Osteoblast (primary cell): ENCODE results near the gene ZC3H12C. TPM values are rescaled to one million over a fixed set of nuclear protein-coding genes. Genes with fewer than 3 reads are reported as not detected.

ENCODE experiments used
- DNase-seq: peaks from one replicate; pipeline ENCODE4 v3.0.0; 2011; ENCODE audit warnings: low spot score, mixed read lengths; ENCODE audit not compliant: insufficient read length; ENCODE audit errors: missing footprints
- H2AFZ ChIP-seq: 2 replicates; pipeline ENCODE4 v1.6.0; 2011; ENCODE audit warnings: mild to moderate bottlenecking, low read length
- H3K27ac ChIP-seq: 2 replicates; pipeline ENCODE4 v1.5.1; 2011; ENCODE audit warnings: mild to moderate bottlenecking, low read depth, low read length, moderate library complexity
- H3K27me3 ChIP-seq: 2 replicates; pipeline ENCODE4 v1.6.0; 2012; ENCODE audit warnings: mild to moderate bottlenecking, control low read depth, inconsistent platforms, low read length, moderate library complexity; ENCODE audit not compliant: insufficient read depth
- H3K36me3 ChIP-seq: 2 replicates; pipeline ENCODE4 v1.5.1; 2011; ENCODE audit warnings: mild to moderate bottlenecking, low read length, control low read depth, moderate library complexity; ENCODE audit not compliant: insufficient read depth
- H3K4me1 ChIP-seq: 2 replicates; pipeline ENCODE4 v1.5.1; 2011; ENCODE audit warnings: mild to moderate bottlenecking, low read length, control low read depth, moderate library complexity; ENCODE audit not compliant: insufficient read depth
- H3K4me2 ChIP-seq: 2 replicates; pipeline ENCODE4 v1.6.0; 2011; ENCODE audit warnings: mild to moderate bottlenecking, low read length; ENCODE audit not compliant: insufficient read depth
- H3K4me3 ChIP-seq: fragments of 200-600 bp; sonication (generic); 3 replicates; pipeline ENCODE4 v1.5.1; 2012; ENCODE audit warnings: mild to moderate bottlenecking, low read length, inconsistent platforms; ENCODE audit not compliant: insufficient read depth
- H3K79me2 ChIP-seq: 2 replicates; pipeline ENCODE4 v1.6.0; 2012; ENCODE audit warnings: mild to moderate bottlenecking, low read length, control low read depth, inconsistent platforms; ENCODE audit not compliant: insufficient read depth
- H3K9me3 ChIP-seq: 2 replicates; pipeline ENCODE4 v1.5.1; 2011; ENCODE audit warnings: low read depth, low read length, control low read depth
- H4K20me1 ChIP-seq: 2 replicates; pipeline ENCODE4 v1.6.0; 2012; ENCODE audit warnings: mild to moderate bottlenecking, low read length, control low read depth; ENCODE audit not compliant: insufficient read depth
- CTCF ChIP-seq: IDR thresholded peaks from 2 replicates; pipeline ENCODE4 v1.5.1; 2011; ENCODE audit warnings: mild to moderate bottlenecking, low read depth, low read length, moderate library complexity; ENCODE audit errors: extremely low read depth
- total RNA-seq: library from RNA; depleted of rRNA; stranded (reverse); fragments of >200 nt; gene quantifications from 2 replicates; pipeline ENCODE4 v1.2.3, GENCODE V29; 2012

The ZC3H12C gene
- total RNA-seq, 1 donor: 10.5 TPM

GRCh38 chr11:110176366-110177085 lies 83.3 kb downstream of the ZC3H12C start:
- no peaks in the 10 kb centered on the region for H3K27me3 ChIP-seq
- no peaks in the 10 kb centered on the region for H3K36me3 ChIP-seq
- H3K4me2 ChIP-seq: no peak overlapping the region
- no peak overlapping the region for H3K4me3 ChIP-seq
- peak overlapping the region; percentile 20 for H2AFZ ChIP-seq
- no peaks in the 10 kb centered on the region for H3K9me3 ChIP-seq
- TF ChIP-seq CTCF: no peak
- H3K4me1 ChIP-seq: peaks cover 14% of the 10 kb centered on the region
- peak; percentile 87 for DNase-seq
- no peaks in the 10 kb centered on the region for H3K79me2 ChIP-seq
- H4K20me1 ChIP-seq: no peaks in the 10 kb centered on the region
- no peak overlapping the region for H3K27ac ChIP-seq

- no peak overlapping the region for H3K4me3 ChIP-seq
- no peaks in the 10 kb centered on the region for H3K79me2 ChIP-seq
- H3K36me3 ChIP-seq: no peaks in the 10 kb centered on the region
- no peaks in the 10 kb centered on the region for H4K20me1 ChIP-seq
- H3K4me1 ChIP-seq: peaks cover 14% of the 10 kb centered on the region
- H3K4me2 ChIP-seq: no peak overlapping the region
- no peaks in the 10 kb centered on the region for H3K9me3 ChIP-seq
- no peak overlapping the region for H2AFZ ChIP-seq
- no peak for TF ChIP-seq CTCF
- no peaks in the 10 kb centered on the region for H3K27me3 ChIP-seq
- DNase-seq: no peak
- H3K27ac ChIP-seq: no peak overlapping the region
Observed at GRCh38 chr11:110177086-110177456, 83.9 kb downstream of the ZC3H12C start.

- no peak for TF ChIP-seq CTCF
- Histone ChIP-seq H3K27me3 (no peaks in the 10 kb centered on the region), H3K9me3 (no peaks in the 10 kb centered on the region), H3K4me1 (peaks cover 14% of the 10 kb centered on the region), H2AFZ (no peak overlapping the region), H3K27ac (no peak overlapping the region), H3K79me2 (no peaks in the 10 kb centered on the region), H3K4me2 (no peak overlapping the region), H3K36me3 (no peaks in the 10 kb centered on the region), H3K4me3 (no peak overlapping the region), H4K20me1 (no peaks in the 10 kb centered on the region)
- no peak for DNase-seq
Observed at GRCh38 chr11:110179064-110179463, 85.9 kb downstream of the ZC3H12C start.

- no peak for DNase-seq
Observed at GRCh38 chr11:110182886-110183285, 89.7 kb downstream of the ZC3H12C start.

More at GRCh38 chr11:110182886-110183285, 89.7 kb downstream of the ZC3H12C start:
- H3K4me3 ChIP-seq: no peak overlapping the region
- no peak overlapping the region for H3K27ac ChIP-seq
- H3K9me3 ChIP-seq: no peaks in the 10 kb centered on the region
- TF ChIP-seq CTCF: no peak
- no peaks in the 10 kb centered on the region for H3K79me2 ChIP-seq
- H3K36me3 ChIP-seq: no peaks in the 10 kb centered on the region
- H3K27me3 ChIP-seq: no peaks in the 10 kb centered on the region
- H3K4me2 ChIP-seq: no peak overlapping the region
- no peaks in the 10 kb centered on the region for H4K20me1 ChIP-seq
- H2AFZ ChIP-seq: no peak overlapping the region
- peaks cover 9% of the 10 kb centered on the region for H3K4me1 ChIP-seq
